Stimulated activated CD4-positive, alpha-beta T cell treated with anti-CD3 and anti-CD28 coated beads, Interleukin-15, amount 100 ng/mL, for 1 hour (primary cell): ENCODE data around the gene TMEM63C.
"Not testable (repeated sequence)": the region's sequence is repeated elsewhere in the genome, so short reads cannot be mapped to it uniquely, and the experiment has no call there.

ENCODE experiments used
- DNase-seq, 2 donors: peaks; one replicate each; pipeline ENCODE4 v3.0.0-alpha.2; 2020; ENCODE audit warnings: low read depth in 1 of 2, low spot score in 1 of 2

The TMEM63C gene

DNA sequence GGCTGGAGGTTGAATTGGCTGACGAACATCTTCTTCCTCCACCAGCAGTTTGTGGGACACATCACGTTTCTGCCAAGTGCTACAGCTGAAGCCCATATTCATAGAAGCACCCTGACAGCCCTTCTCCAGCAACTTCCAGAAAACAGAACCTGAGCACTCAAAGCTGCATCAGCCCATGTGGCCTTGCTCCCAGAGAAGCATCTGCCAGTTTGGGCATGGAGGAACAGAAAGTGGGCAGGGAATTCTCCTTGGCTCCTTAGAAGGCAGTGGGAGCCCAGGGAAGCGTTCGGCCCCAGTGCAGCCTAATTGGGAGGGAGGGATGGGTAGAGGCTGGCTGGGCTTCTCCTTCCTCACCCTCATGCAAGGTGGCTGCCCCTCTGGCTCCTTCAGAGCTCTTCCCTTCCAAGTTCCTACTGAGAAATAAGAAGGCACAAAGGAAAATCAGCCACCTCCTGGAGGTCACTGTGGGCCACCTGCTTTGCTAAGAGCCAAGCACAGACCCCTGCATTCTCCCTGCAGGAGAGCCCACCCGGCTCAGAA is 93.5 kb downstream of the TMEM63C start:
- no peak for DNase-seq

DNA sequence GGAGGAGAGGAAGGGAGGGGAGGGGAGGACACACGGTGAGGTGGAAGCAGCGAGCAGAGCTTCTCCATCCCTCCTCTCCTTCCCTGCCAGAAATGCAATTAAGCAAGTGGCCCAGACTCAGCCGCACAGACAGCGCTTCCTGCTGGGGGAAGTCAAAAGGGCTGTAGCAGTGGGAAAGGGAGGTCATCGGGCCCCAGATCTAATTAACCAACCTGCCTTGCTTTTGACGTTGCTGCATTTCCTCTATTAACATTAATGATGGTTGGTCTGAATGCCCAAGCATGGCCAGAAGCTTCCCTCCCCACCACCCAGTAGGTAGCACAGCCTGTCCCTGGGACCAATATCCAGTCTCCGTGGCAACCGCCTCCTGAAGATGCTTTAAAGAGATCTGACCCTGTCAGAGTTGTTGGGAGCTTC is 94.0 kb downstream of the TMEM63C start:
- DNase-seq, result no peak

DNA sequence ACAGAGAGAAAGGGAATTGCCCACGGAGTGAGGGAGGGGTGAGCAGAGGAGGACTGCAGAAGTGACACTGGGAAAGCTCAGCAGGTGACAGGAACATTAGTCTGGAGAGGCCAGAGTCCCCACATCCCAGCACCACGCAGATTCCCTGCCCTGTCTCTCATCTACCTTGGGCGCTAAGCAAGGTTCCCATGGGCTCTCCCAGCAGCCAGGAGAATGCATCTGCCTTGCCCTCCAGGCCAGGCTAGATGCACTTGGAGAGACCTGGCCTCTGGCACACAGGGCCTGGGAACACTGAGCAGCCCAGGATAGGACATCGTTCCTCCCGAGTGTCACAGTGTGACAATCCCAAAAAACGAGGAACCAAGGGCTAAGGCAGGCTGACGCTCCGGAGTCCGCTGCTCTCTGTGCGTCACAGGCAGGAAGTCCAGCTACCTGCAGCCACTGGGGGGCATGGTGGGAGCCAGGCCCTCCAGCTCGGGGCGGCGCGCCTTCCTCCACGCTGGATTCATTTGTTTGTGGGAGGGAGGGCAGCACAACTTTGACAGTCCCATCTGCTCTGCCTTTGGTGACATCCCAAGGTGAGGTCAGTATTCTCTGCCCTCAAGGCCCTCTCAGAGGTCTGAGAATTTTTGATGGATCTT is 94.8 kb downstream of the TMEM63C start:
- no peak for DNase-seq

DNA sequence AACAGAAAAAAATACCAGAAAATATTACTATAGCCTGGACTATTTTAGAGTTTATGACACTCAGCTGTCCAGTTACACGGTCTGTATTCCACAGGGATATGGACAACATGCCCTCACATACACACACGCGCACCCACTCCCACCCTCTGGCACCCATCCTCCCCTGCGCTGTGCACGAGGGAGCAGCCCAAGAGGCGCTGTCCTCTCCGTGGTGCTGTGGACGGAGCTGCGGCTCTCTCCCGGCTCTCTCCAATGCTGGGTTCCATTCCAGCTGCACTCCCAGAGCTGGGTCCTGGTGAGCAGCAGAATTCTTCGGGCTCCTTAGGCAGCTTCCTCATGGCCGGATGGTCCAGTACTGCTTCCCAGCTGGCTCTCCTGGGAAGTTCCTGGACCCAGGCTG is 95.4 kb downstream of the TMEM63C start:
- no peak for DNase-seq

DNA sequence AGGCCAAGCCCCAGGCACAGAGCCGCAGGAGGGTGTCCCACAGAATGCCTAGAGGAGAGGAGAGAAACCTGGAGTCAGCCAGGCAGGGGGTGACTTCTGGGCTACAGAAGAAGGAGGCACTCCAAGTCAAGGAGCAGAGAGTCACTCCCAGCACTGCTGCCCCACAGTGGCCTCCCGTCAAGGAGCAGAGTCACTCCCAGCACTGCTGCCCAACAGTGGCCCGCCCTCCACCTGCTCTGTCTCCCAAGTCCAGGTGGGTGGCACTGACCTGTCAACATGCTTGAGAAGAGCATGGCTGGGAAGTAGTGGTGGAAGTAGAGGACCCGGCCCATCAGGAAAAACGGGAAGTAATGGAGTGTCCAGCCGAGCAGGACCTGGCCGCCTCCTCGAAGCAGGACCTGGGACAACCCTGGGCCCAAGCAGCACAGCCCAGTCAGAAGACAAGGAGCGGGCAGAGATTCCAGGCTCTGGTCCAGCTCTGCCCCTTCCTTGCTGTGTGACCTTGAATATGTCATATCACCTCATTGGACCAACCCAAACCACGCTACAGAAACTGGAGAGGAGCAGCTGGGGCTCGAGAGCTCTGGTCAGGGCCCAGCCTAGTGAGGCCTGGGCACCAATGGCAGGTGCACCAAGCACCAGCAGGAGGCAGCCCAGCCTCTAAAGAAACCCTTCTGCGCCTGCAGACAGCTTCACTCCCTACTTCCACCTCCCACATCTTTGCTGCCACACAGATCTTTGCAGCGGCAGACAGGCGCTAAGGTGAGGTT is 97.0 kb downstream of the TMEM63C start:
- no peak for DNase-seq

DNA sequence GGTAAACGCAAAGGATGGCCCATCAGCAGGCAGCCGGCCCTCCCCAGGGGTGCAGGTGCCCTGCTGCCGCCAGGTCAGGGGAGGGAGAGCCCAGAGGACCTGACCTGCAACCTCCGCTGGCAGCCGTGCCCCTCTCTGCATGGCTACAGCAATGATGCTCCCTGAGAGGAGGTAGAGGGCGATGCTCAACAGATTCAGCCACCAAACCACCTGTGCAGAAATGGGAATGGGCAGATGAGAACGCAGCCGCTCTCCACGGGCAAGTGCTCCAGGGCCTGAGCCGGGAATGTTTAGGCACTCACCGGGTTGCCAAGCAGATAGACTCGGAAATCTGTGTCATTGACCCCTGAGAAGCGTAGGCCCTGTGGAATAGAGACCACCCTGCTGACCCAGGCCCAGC is 98.1 kb downstream of the TMEM63C start:
- no peak for DNase-seq

DNA sequence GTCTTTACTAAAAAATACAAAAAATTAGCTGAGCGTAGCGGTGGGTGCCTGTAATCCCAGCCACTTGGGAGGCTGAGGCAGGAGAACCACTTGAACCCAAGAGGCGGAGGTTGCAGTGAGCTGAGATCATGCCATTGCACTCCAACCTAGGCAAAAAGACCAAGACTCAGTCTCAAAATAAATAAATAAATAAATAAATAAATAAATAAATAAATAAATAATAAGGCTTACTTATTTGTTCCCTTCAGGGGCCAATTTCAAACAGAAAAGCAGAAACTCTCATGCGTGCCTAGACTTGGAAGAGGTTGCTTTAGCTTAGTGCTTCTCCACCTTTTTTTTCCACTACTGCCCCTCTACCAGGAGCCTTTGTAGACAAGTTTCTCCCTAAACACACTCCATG is 99.3 kb downstream of the TMEM63C start:
- not testable (repeated sequence) for DNase-seq

DNA sequence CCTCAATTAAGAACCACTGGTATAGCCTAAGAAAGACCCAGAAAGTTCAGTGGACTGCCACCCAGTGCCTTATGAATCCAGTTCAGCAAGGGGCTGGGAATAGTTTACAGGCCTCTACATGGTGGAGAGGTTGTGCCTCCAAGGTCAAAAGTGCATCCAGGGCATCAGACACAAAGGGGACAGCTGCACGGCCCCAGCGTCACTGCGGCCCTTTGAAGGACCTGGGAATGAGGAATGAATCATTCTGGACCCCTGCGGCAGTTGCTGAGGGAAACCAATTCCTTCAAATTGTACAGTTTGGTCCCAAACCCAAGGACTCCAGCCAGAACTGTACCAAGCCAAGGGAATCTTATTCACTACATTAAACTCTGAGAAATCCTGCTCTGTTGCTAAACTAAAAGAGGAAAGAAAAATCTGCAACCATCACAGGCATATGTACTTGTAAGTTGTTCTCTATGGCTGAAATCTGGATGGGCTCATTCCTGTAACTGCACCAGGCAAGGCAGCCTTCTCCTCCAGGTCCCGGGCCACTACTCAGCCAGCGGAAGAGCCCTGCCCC is 100.3 kb downstream of the TMEM63C start:
- no peak for DNase-seq

DNA sequence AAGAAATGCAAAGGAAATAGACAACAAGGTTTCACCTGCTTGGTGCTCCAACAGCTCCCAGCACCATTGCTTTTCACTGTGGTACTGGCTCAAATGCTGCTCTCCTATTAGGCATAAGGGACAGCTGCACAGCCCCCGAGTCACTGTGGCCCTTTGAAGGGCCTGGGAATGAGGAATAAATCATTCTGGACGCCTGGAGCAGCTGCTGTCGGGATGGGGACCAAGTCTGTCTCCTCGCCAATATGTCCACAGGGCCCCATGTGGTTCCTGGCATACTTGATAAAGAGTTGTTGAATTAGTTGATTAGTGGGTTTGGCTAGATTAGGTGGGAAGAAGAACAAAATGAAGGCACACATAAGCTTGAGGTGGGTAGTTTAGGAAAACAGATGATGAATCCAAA is 102.5 kb downstream of the TMEM63C start:
- no peak for DNase-seq

DNA sequence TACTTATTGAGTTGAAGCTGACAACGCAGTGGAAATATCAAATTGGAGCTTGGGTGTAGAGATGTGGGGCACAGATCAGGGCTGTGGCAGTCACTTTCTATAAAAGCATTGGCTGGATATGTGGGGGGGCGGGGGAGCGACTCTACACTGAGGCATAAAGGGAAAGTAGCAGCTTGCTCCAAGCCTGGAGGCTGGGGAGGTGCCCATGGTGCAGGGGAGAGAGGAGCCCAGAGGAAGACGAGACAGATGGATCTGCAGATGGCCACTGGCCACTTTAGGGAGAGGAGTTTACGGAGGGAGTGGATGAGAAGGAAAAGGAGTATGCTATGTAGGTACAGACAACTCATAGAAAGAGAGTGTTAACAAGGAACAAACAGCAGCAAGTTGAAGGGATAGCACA is 102.9 kb downstream of the TMEM63C start:
- DNase-seq, result no peak

DNA sequence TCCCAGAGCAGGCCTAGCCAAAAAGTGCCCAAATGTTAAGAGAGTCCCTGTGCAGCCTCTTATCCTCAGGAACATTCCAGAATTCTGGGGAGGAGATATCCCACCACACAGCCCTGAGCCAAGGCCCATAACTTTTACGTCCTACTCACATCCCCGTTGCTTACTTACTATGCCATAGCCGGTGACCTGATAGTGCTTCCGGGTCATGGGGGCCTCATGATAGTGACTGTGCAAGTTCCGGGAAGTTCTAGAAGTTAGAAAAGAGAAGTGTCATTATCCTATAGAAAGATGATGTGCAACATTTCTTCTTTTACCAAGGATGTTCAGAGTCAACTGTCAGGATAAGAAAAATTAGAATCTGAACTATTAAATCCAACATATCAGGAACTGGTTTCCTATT is 105.0 kb downstream of the TMEM63C start:
- no peak for DNase-seq

DNA sequence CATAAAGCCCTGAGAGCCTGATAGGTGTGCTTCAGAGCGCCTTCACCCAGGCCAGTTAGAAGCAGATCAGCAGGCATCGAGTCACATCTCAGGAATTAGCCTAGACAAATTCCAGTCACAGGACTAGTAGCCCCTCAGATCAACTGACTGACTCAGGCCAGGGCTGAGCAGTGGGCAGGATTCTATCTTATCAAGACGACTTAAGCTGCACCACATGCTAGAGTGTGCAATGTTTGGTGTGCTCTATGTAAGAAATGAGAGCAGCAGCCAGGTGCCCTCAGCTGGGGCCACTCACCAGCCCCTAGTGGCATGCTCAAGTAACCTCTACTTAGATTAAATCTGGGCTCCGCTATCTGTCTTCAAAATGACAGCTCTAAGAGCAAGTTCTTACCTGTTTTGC is 109.1 kb downstream of the TMEM63C start:
- no peak for DNase-seq

DNA sequence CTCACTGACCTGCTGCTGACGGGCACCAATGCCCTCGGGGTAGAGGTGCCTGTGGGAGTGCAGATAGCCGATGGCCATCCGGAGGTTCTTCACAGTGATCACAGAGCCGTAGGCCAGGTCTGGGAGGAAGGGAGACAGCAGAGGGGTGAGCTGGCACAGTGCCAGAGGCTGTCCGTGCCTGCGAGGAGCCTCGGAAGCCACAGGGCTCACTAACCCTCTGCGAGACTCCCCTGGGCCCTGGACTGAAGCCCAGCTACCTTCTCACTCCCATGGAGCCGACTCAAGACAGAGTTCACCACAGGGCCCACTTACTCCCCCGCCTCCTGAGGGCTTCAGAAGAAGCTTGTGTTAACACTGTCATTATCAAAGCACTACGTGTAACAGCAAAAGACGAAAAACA is 114.6 kb downstream of the TMEM63C start:
- no peak for DNase-seq

DNA sequence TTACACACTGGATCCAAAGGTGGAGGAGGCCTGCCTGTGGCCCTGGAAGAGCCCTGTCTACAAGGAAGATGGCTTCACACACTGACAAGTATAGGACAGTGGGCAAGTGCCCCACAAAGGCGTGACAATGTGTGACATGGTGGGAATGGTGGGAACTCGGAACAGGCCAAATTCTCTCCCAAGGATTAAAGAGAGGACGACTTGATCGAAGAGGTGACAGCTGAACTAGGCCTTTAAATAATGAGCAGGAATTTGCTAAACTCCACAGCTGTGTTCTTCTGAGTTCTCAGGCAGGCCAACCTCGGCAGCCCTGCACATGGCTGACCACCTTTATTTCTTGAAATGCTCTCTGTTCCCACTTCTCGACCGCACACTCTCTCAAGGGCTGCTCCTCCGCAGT is 115.3 kb downstream of the TMEM63C start:
- DNase-seq, result no peak

DNA sequence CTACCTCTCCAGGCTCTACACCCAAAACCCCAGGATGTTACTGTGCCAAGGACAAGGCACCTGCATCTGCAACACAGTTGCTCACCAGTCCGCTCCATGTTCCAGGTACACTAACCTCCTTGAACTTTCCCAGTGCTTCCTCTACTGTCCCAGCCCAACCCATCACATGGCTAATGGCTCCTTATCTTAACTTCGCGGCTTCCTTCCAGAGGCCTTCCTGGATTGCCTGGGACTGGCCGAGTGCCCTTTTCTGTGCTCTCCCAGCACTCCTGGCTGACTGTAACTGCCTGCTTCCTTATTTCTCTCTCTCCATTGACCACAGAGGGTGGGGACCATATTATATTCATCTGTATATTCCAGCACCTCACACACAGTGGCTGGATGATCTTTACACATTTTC is 118.2 kb downstream of the TMEM63C start:
- DNase-seq, result no peak

DNA sequence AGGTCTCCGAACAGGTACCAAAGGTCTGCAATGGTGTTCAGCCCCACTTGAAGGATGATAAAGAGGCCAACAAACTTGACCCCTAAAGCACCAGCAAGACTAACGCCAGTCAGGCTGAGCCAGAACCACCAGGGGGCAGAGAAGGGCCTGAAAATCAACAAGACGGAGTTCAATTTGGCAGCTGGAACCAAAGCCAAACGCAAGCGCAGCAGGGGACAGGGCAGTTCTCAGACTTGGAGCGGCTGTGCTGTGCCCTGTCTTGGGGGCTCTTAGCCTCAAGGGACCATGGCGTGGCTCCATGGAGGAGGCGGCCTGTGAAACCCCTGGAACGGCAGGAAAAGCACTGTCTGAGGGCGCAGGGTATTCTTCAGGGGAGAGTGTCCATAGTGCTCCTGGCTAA is 119.5 kb downstream of the TMEM63C start:
- peak; percentile 15 to 30 for DNase-seq

DNA sequence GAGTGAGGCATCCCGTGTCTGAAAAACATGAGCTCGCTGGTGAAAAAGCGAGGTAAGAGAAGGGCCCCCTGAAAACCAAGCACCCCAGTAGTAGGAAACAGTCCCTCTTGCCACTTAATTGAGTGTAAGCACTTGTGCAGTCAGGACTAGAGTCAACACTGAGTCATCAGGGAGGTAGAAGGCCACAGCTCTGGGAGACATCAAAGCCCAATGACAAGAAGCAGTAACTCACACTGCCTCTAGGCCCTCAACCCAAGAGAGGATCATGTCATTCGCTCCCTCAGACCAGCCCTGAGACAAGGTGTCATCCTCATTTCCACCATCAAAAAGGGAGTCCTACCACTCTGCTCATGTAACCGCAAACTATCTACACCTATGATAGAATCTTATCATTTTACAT is 121.3 kb downstream of the TMEM63C start:
- DNase-seq, result no peak

DNA sequence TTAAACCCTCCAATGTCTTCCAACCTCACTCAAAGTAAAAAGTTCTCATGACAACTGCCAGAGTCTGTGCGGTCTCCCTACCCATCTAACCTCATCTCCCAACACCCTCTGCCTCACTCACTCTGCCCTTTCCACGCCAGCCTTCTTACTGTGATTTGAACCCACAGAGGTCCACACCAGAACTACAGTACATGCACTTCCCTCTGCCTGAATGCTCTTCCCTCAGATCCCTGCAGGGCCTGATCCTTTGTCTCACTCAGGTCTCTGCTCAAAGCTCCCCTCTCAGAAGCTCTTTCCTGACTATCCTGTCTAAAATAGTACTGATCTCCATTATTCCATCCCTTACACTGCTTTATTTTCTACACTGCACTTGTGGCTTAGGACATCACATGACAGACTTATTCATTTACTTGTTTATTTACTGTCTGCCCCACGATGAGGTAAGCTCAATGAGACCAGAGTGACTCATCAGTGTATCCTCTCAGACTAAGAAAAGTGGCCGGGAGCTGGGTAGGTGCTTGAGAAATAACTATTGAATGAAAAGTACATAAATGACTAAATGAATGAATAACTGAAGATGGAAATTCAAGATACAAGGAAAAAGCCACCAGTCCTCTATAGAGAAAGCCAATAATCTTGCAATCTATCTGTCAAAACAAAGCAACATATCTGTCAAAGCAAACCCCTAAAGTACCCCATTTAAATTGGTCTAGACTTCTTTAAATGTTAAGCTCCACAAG is 122.0 kb downstream of the TMEM63C start:
- DNase-seq, result no peak

DNA sequence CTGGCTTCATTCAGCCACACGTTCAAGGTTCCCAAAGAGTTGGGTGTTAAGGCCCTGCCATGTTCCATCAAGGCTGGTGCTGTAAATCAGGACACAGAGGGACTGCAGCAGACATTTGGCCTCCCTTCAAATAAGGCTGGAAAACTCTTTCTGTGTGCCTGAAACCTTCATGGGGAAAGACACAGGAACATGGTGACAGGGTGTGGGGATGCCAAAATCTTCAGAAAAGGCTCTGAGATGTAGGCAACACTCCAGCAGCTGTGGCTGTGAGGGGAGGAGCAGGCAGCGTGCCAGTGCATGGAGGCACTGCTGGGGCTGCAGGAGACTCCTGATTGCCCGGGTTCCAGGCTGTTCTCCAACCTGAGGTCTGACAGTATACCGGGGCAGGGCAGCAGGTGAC is 124.1 kb downstream of the TMEM63C start:
- DNase-seq, result no peak

DNA sequence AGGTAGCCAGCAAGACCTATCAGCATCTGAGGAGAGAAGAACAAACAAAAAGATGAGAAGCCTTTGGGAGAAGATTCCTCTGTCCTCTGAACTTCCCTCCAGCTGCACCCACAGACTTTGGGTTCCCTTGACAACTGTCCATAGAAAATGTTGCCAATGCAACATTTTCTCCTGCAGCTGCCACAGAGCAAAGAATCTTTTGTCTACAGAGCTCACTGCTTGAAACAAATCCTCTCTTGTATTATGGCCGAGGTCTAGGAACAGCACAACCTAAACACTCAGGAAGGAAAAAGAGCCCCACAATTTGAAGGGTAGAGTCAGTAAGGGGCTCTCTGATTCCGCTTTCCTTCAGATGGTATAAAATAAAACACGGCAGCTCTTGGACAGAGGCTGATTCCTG is 124.8 kb downstream of the TMEM63C start:
- DNase-seq, result no peak

DNA sequence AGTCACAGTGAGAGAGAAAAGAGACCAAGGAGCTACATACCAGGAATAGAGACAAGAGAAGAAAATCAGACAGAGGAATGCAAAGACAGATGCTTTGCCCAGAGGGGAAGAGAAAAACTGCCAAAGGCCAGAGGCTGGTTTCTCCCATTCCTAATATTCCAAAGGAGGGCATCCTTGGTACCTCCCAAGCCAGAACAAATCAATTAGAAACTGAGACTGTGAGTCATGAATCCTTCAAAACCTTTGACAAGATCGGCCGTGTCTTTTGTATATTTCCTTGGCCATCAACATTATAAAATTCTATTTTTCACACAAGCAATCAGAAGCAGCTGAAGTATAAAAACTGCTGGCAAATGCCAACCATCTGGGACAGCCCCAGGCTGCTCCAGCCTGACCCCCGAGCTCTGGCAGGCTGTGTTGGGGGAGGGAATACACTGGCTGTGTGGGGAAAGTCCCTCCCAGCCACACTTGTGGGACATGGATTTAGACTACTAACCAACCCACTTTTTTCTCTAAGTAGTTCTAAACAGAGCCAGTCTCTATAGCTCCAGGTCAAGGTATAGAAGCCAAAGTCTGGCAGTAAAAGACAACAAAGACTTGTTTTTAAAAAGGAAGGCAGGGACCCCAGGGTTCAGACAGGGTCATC is 125.4 kb downstream of the TMEM63C start:
- no peak for DNase-seq
